Stimulated activated naive B cell treated with anti-CD40 and anti-IgM and Interleukin-4, amounts not matched to agents 10 μg/mL and 1 μg/mL and 100 μg/mL, for 72 hours (primary cell): Measurements from ENCODE around the gene TOGARAM2.

ENCODE experiments used
- ATAC-seq, 2 donors: fragments of 150-1000 bp; cut with Tn5 transposase; replicated peaks; 2 replicates each; pipeline ENCODE4 v1.10.0; 2021; ENCODE audit warnings: moderate library complexity in 1 of 2
- DNase-seq: peaks from one replicate; pipeline ENCODE4 v3.0.0; 2021
- H3K27ac Mint-ChIP-seq: one replicate; pipeline ENCODE4 v1.8.0; 2022; ENCODE audit warnings: mild to moderate bottlenecking, mixed read lengths
- H3K27me3 Mint-ChIP-seq, 2 donors: one replicate each; pipeline ENCODE4 v1.8.0; 2022; ENCODE audit warnings: mixed read lengths in 2 of 2
- H3K36me3 Mint-ChIP-seq, 2 donors: one replicate each; pipeline ENCODE4 v1.8.0; 2022; ENCODE audit warnings: mixed read lengths in 2 of 2, mild to moderate bottlenecking in 1 of 2
- H3K4me1 Mint-ChIP-seq, 2 donors: one replicate each; pipeline ENCODE4 v1.8.0; 2022; ENCODE audit warnings: mixed read lengths in 2 of 2, mild to moderate bottlenecking in 1 of 2
- H3K4me3 Mint-ChIP-seq, 2 donors: one replicate each; pipeline ENCODE4 v1.8.0; 2022; ENCODE audit warnings: mild to moderate bottlenecking in 2 of 2, mixed read lengths in 2 of 2, moderate library complexity in 1 of 2
- H3K9me3 Mint-ChIP-seq, 2 donors: one replicate each; pipeline ENCODE4 v1.8.0; 2022; ENCODE audit warnings: mixed read lengths in 2 of 2, mild to moderate bottlenecking in 1 of 2

Gene TOGARAM2

DNA sequence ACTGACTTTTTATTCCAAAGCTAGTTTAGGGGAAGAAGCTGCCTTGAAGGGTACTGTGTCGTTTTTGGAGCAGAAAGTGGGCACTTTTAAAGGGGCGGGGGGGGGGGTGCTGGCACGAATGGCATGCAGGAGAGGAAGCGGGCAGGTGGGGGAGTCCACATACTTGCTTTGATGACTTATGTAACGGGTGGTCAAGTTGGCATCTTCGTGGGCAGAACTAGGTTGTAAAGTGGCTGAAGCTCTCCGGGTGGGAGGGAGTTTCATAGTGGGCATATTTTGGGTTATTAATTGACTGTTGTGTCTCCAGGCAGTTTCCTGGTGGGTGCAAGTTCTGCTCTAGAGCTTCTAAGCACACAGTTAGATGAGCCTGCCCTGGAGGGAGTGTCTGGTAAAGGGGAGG is 73.3 kb downstream of the TOGARAM2 start:
- no peak for DNase-seq
- ATAC-seq: no peak
- Mint-ChIP-seq H3K27ac (no peak overlapping the region), H3K9me3 (peaks cover 0 to 2% of the 10 kb centered on the region in 2 donors), H3K4me3 (no peak overlapping the region), H3K36me3 (no peaks in the 10 kb centered on the region), H3K27me3 (peaks cover 0 to 3% of the 10 kb centered on the region in 2 donors), H3K4me1 (no peaks in the 10 kb centered on the region)

DNA sequence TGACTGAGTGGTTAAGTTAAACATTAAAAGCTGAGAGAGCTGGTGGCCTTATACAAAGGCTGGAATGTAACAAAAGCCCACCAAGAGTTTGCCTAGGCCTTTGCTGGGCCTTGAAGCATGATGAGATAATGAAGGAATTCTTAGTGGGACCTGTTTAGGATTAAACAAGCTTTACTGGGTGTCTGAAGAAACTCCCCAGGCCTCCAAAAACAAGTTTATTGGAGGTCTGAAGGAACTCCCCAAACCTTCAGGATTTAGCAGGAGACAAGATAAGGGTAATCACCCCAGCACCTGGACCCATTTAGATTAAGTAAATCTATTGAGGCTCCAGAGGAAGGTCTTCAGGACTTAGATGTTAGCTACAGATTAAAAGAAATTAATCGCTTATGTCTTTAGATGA is 74.5 kb downstream of the TOGARAM2 start:
- Mint-ChIP-seq H3K4me1 (no peaks in the 10 kb centered on the region), H3K27ac (no peak overlapping the region), H3K9me3 (peaks cover 0 to 2% of the 10 kb centered on the region in 2 donors), H3K36me3 (no peaks in the 10 kb centered on the region), H3K27me3 (no peaks in the 10 kb centered on the region), H3K4me3 (no peak overlapping the region)
- no peak for DNase-seq
- ATAC-seq: no peak

DNA sequence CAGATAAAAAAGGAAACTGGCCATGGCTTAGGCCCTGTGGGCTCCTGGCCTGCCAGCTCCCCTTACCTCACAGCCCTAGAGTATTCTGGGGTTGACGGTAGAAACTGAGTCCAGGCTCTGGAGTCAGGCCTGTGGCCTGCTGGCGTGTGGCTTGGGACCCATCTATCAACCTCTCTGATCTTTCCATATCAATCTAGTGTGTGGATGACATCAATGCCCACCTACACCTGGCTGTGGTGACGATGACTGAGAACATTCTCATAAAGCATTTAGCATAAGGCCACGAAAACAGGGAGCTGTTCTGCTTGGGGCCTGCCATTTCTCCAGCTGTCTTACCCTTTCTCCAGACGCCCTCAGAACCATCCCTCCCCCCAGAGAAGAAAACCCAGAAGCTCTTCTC is 75.4 kb downstream of the TOGARAM2 start:
- H3K36me3 Mint-ChIP-seq: no peaks in the 10 kb centered on the region
- H3K27me3 Mint-ChIP-seq: no peaks in the 10 kb centered on the region
- DNase-seq: no peak
- no peak overlapping the region for H3K4me3 Mint-ChIP-seq
- no peak overlapping the region for H3K27ac Mint-ChIP-seq
- no peaks in the 10 kb centered on the region for H3K4me1 Mint-ChIP-seq
- peaks cover 0 to 2% of the 10 kb centered on the region in 2 donors for H3K9me3 Mint-ChIP-seq
- ATAC-seq: no peak

DNA sequence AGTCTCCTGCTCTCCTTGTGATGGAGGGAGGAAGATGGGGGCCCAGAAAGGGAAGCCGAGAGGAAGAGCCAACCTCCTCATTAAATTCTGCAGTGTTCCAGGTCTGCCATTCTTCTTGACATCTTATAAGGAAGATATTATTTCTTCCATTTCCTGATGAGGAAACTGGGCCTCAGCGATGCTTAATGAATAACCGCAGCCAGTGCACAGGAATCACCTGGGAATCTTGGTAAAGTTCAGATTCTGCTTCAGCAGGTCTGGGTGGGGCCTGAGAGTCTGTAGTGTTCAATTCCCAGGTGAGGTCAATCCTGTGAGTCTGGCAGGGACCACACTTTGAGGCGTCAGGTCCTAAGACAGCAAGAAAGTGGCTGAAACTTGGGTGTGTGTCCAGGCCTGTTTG is 75.9 kb downstream of the TOGARAM2 start:
- DNase-seq (no peak), ATAC-seq (no peak)
- Mint-ChIP-seq H3K9me3 (peaks cover 0 to 2% of the 10 kb centered on the region in 2 donors), H3K27ac (no peak overlapping the region), H3K4me3 (no peak overlapping the region), H3K36me3 (no peaks in the 10 kb centered on the region), H3K4me1 (no peaks in the 10 kb centered on the region), H3K27me3 (no peaks in the 10 kb centered on the region)

DNA sequence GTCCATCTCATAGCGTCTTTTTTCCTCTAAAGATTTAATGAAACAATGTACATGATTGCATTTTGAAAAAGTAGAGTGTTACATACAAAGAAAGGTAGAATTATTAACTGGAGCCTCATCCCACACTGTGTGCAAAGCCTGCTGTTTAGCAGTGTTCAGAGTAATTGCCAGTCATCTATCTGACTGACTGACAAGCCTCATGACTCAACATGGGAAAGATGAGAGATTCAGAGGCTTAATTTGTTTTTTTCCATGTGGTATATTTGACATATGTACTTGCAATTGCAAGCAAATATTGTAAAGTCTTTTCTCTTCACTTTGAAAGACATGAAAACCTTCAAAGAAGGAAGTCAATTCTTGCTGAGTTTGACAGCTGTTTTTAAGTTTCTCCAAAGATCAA is 78.5 kb downstream of the TOGARAM2 start:
- Mint-ChIP-seq H3K9me3 (peaks cover 0 to 2% of the 10 kb centered on the region in 2 donors), H3K4me3 (no peak overlapping the region), H3K27ac (no peak overlapping the region), H3K36me3 (no peaks in the 10 kb centered on the region), H3K27me3 (no peaks in the 10 kb centered on the region), H3K4me1 (no peaks in the 10 kb centered on the region)
- no peak for DNase-seq
- no peak for ATAC-seq

DNA sequence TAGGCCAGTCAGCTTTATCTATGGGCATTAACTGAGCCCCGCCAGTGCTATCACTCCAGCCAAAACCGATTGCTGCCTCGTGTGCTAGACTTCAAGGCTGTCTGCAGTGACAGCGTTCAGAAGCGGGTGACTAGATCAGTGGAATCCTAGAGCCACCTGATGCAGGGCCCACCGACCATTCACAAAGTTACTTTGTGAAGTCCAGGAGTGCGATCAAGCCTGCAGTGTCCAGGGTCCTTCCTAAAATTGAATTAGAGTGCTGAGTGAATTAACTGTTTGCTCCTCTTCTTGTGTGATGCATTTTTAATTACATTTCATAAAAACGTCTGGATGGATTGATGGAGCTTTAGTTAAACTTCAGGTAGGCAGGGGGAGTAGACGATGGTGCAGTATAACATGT is 79.3 kb downstream of the TOGARAM2 start:
- H3K4me1 Mint-ChIP-seq: no peaks in the 10 kb centered on the region
- no peaks in the 10 kb centered on the region for H3K36me3 Mint-ChIP-seq
- no peak overlapping the region for H3K27ac Mint-ChIP-seq
- DNase-seq (no peak), ATAC-seq (no peak)
- no peak overlapping the region for H3K4me3 Mint-ChIP-seq
- H3K9me3 Mint-ChIP-seq: no peaks in the 10 kb centered on the region
- no peaks in the 10 kb centered on the region for H3K27me3 Mint-ChIP-seq

DNA sequence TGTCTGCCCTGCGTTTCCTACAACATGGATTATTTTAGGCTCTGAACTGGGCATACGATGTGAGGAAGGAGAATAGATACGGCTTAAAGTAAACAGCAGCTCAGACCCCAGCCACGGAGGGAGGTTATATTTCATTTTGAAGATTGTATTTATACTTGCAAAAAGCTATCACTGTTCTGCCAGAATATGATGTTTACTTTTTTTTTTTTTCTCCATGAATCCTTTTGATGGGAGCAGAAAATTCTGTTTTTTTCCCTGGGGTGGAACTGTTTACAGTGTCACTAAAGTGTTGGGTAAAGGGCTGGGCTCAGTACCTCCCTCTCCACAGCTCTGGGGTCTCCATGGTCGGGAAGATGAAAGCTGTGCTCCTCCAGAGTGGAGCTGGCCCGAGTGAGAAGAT is 80.1 kb downstream of the TOGARAM2 start:
- Mint-ChIP-seq H3K4me3 (no peak overlapping the region), H3K9me3 (no peaks in the 10 kb centered on the region), H3K4me1 (no peaks in the 10 kb centered on the region), H3K27ac (no peak overlapping the region), H3K27me3 (no peaks in the 10 kb centered on the region), H3K36me3 (no peaks in the 10 kb centered on the region)
- no peak for DNase-seq
- no peak for ATAC-seq

DNA sequence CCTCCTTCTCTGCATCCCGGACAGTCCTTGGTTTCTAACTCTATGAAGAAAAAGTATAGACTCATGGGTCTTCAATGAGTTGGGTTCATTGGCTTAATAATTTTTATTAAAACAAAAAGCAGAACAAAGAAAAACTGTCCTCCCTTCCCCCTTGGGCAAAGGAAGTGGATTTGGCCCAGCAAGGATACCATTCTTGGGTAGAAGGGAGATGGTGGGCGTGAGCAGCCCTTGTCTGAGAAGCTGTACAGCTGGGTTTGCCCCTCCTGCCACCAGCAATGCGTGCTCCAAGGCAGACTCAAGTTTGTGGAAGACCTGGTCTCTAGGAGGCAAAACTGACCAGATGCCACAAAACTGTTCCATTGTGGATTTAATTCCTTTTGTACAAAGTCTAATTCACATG is 80.5 kb downstream of the TOGARAM2 start:
- no peak overlapping the region for H3K27ac Mint-ChIP-seq
- no peak for DNase-seq
- no peaks in the 10 kb centered on the region for H3K27me3 Mint-ChIP-seq
- no peaks in the 10 kb centered on the region for H3K4me1 Mint-ChIP-seq
- no peaks in the 10 kb centered on the region for H3K9me3 Mint-ChIP-seq
- no peaks in the 10 kb centered on the region for H3K36me3 Mint-ChIP-seq
- ATAC-seq: no peak
- H3K4me3 Mint-ChIP-seq: no peak overlapping the region

DNA sequence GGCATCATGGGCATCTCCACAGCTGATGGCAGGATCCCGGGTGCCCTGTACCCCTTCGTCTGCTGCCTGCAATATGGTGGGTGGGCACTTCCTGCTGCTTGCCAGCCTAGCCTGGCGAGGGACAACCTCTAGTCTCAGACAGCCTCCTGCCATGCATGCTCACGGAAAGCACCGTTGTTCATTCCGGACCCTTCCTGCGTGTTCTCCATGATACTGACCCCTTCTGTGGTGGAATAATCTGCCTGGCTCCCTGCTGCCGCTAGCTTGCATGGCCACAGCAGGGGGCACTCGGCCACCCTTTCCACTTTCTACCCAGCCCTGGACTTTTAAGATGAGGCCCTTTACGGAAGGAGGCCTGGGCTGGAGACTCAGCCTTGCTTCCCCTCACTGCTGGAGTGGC is 81.3 kb downstream of the TOGARAM2 start:
- Mint-ChIP-seq H3K9me3 (no peaks in the 10 kb centered on the region), H3K27ac (no peak overlapping the region), H3K4me1 (no peaks in the 10 kb centered on the region), H3K36me3 (no peaks in the 10 kb centered on the region), H3K27me3 (no peaks in the 10 kb centered on the region), H3K4me3 (no peak overlapping the region)
- ATAC-seq: no peak
- no peak for DNase-seq

DNA sequence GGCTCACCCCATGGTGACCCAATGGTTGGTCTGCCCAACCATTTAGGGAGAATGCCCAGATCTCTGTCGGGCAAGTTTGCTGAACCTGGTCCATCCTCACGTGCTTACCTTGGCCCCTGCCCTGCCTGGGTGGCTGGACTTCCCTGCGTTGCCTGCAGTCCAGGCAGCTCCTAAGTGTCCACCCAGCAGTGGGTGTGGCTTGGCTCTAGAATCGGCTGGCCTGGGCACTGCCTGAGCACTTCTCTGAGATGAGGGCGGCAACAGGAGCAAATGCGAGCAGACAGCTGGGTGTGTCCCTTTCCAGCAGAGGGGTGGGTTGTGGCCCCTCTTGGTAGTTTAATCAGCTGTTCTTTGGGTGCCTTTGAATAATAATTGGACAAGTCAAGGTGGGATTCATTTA is 82.0 kb downstream of the TOGARAM2 start:
- no peaks in the 10 kb centered on the region for H3K27me3 Mint-ChIP-seq
- no peaks in the 10 kb centered on the region for H3K9me3 Mint-ChIP-seq
- no peak overlapping the region for H3K27ac Mint-ChIP-seq
- ATAC-seq (no peak), DNase-seq (no peak)
- H3K36me3 Mint-ChIP-seq: no peaks in the 10 kb centered on the region
- H3K4me1 Mint-ChIP-seq: no peaks in the 10 kb centered on the region
- H3K4me3 Mint-ChIP-seq: no peak overlapping the region

DNA sequence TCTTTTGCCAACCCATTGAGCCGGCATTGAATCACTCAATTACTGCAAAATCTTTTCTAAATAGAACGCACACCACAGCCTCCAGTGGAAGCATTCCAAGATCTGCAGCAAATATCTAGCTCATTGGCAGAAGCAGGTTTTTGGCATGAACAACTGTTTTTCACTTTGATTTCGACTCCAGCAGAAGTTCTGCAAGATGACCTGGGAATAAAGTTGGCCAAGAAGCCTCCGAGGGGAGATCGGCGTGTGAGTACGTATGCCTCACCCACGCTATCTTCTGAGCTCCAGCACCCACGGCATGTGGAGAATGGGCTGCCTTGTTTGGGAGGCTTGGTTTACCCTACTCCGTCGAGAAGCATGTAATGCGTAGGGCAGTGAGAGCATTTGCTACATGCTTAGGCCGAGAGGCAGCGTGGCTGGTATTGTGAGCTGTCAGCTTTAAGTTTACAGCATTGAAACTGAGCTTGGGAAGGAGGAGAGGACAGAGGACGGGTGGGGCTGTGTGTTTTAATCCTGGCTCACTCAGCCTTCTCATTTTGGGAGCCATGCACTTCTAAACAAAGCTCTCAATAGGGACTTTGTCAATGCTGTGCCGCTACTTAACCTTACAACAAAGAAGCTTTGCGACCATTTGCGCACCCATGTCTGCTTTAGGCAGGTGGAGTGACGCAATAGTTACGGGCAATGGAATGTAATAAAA is 82.7 kb downstream of the TOGARAM2 start:
- Mint-ChIP-seq H3K27me3 (no peaks in the 10 kb centered on the region), H3K4me3 (no peak overlapping the region), H3K9me3 (no peaks in the 10 kb centered on the region), H3K4me1 (no peaks in the 10 kb centered on the region), H3K36me3 (no peaks in the 10 kb centered on the region), H3K27ac (no peak overlapping the region)
- DNase-seq: no peak
- ATAC-seq: no peak

DNA sequence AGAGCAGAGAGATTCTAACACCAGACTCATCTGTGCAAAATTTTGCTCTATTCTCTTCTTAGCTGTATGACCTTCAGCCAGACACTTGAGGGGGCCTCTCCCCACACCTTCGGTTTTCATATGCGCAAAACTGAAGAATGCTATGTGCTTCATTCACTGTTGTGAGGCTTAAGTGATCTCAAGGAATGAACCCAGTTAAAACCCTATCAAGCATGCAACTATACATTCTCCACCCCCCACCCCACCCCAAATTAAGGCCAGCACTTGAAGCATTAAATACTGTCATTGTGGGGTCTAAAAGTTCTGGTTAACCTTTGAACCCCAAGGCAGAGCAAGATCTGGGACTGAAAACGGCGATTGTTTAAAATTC is 83.2 kb downstream of the TOGARAM2 start:
- no peaks in the 10 kb centered on the region for H3K9me3 Mint-ChIP-seq
- H3K4me1 Mint-ChIP-seq: no peaks in the 10 kb centered on the region
- H3K4me3 Mint-ChIP-seq: no peak overlapping the region
- no peak for DNase-seq
- ATAC-seq: no peak
- H3K27ac Mint-ChIP-seq: no peak overlapping the region
- no peaks in the 10 kb centered on the region for H3K36me3 Mint-ChIP-seq
- no peaks in the 10 kb centered on the region for H3K27me3 Mint-ChIP-seq

DNA sequence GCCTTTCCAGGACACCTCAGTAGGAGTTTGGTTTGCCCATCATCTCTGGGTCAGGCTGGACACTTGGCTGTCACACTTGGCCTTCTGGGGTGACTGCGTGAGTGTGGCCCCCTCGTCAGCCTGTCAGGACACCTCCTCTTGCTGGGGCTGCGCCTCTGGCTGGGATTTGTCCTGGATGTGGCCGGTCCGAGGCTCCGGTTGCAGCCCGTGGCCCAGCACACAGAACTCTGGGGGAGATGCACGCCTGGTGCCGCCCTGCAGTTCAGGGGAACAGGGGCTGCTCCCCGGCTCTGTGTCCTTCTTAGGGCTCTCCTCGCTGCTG is 83.6 kb downstream of the TOGARAM2 start:
- no peaks in the 10 kb centered on the region for H3K36me3 Mint-ChIP-seq
- ATAC-seq: no peak
- H3K27me3 Mint-ChIP-seq: no peaks in the 10 kb centered on the region
- DNase-seq: no peak
- H3K9me3 Mint-ChIP-seq: no peaks in the 10 kb centered on the region
- H3K4me1 Mint-ChIP-seq: no peaks in the 10 kb centered on the region
- no peak overlapping the region for H3K27ac Mint-ChIP-seq
- no peak overlapping the region for H3K4me3 Mint-ChIP-seq

DNA sequence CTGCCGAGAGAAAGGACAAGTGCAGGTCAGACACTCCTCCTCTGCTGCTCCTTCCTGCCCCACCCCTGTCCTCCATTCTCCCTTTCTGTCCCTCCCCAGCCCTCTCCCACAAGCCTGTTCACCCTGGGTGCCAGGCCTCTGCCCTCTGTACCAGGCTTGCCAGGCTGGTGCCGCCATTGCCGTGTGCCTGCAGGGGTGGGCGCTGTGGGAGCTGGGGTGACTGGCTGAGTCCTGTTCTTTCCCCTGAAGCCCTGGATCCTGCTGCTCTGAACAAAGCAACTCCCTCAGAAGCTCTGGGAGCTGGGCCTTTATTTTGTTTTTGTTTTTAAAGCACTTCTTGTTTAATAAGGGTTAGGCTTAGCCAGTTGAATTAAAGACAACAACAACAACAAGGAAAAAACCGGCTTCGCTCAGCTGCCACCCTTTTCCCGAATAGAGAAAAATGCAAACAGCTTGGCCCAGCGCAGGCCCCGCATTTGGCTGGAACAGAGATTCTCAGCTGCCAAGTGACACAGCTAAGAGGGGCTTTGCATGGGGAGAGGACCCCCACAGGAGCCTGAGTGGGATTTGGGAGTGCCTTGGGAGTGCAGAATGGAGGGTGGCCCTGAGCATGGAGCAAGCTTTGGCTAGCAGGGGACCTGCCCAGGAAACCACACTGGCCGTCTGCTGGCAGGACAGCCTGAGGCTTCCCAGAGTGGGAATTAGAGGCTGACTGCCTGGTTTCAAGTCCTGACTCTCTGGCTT is 84.1 kb downstream of the TOGARAM2 start:
- no peak overlapping the region for H3K27ac Mint-ChIP-seq
- no peaks in the 10 kb centered on the region for H3K9me3 Mint-ChIP-seq
- H3K27me3 Mint-ChIP-seq: no peaks in the 10 kb centered on the region
- H3K4me1 Mint-ChIP-seq: no peaks in the 10 kb centered on the region
- DNase-seq (no peak), ATAC-seq (no peak)
- H3K36me3 Mint-ChIP-seq: no peaks in the 10 kb centered on the region
- H3K4me3 Mint-ChIP-seq: no peak overlapping the region

DNA sequence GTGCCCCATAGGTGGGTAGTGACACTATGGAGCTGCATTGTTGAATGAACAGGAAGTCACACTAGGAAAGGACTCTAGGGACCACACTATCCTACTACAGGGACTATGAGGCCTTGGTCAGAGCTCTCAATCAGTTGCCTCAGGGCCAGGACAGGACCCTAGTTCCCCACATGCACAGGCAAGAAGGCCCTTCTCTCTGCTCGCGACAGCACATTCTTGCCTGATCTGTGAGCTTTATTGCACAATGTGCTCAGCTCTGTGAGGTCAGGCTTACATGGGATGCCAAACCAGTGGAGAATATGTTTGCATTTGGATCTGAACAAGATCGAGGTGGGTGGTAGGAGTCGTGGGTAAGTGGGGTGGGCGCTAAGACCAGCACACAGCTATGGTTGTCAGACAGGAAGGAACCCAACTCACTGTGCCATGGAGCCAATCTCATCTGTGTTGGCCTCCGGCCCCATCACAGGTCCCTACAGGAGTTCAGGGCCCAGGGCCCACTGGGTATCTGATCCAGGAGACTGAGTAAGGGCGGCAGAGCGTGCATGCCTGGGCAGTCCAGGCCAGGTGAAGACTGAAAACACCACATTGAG is 85.3 kb downstream of the TOGARAM2 start:
- no peaks in the 10 kb centered on the region for H3K4me1 Mint-ChIP-seq
- ATAC-seq (no peak), DNase-seq (no peak)
- H3K4me3 Mint-ChIP-seq: no peak overlapping the region
- H3K9me3 Mint-ChIP-seq: no peaks in the 10 kb centered on the region
- peaks cover 0 to 4% of the 10 kb centered on the region in 2 donors for H3K27me3 Mint-ChIP-seq
- H3K36me3 Mint-ChIP-seq: no peaks in the 10 kb centered on the region
- H3K27ac Mint-ChIP-seq: no peak overlapping the region
